H1 (cell line): ENCODE results near the gene SCAF11. TPM values are rescaled to one million over a fixed set of nuclear protein-coding genes. Genes with fewer than 3 reads are reported as not detected.

Experiments used
- CTCF ChIA-PET: fragments of 300-600 bp; sonication (Branson Sonifier 250); formaldehyde crosslinking; loops from one replicate; lab custom pipeline; 2021; ENCODE audit not compliant: partially characterized antibody; lab: Charles Lee
- POLR2A ChIA-PET: fragments of 300-600 bp; sonication (Branson Sonifier 250); formaldehyde crosslinking; loops from one replicate; lab custom pipeline; 2021; ENCODE audit warnings: inconsistent platforms; ENCODE audit not compliant: partially characterized antibody; lab: Charles Lee
- DNase-seq, 2 experiments: peaks; one replicate each; pipeline versions ENCODE4 v3.0.0 to v3.0.0-alpha.2; 2010 to 2022; ENCODE audit warnings: low spot score in 2 of 2, low read depth in 1 of 2, mixed read lengths in 1 of 2
- FAIRE-seq: peaks from 2 replicates; lab custom pipeline; 2011; peaks lifted over from hg19 to GRCh38; lab: Jason Lieb, UNC
- H2AFZ ChIP-seq: 2 replicates; pipeline ENCODE4 v1.8.1; 2012; ENCODE audit warnings: low read length, inconsistent platforms
- H2AK5ac ChIP-seq: 2 replicates; pipeline ENCODE4 v1.6.1; 2013; ENCODE audit warnings: low read depth, low read length
- H2BK120ac ChIP-seq: replicated peaks from 2 replicates; pipeline ENCODE3; 2013; ENCODE audit warnings: low read depth, low read length, inconsistent platforms
- H2BK12ac ChIP-seq: 2 replicates; pipeline ENCODE4 v1.6.1; 2013; ENCODE audit warnings: low read depth, low read length
- H2BK15ac ChIP-seq: 2 replicates; pipeline ENCODE4 v1.6.1; 2013; ENCODE audit warnings: low read length
- H2BK20ac ChIP-seq: 2 replicates; pipeline ENCODE4 v1.6.1; 2013; ENCODE audit warnings: low read length
- H2BK5ac ChIP-seq: 2 replicates; pipeline ENCODE4 v1.6.1; 2013; ENCODE audit warnings: low read depth, low read length
- H3K14ac ChIP-seq: 2 replicates; pipeline ENCODE4 v1.6.1; 2013; ENCODE audit warnings: inconsistent platforms; ENCODE audit not compliant: insufficient read length
- H3K18ac ChIP-seq: 2 replicates; pipeline ENCODE4 v1.6.1; 2013; ENCODE audit warnings: low read length; ENCODE audit errors: extremely low read depth
- H3K23ac ChIP-seq: 2 replicates; pipeline ENCODE4 v1.6.1; 2013; ENCODE audit warnings: inconsistent platforms; ENCODE audit not compliant: insufficient read length
- H3K23me2 ChIP-seq: 2 replicates; pipeline ENCODE4 v1.6.1; 2013; ENCODE audit warnings: low read depth, low read length
- H3K27ac ChIP-seq: 2 replicates; pipeline ENCODE4 v1.6.1; 2011; ENCODE audit warnings: low read depth, low read length, inconsistent platforms
- H3K27me3 ChIP-seq, 4 experiments: replicated peaks in 1 of 4; 1 replicate in 1 of 4; 2 replicates in 3 of 4; pipeline versions ENCODE4 v1.6.1 to v1.8.1; 2011 to 2013; ENCODE audit warnings: low read length in 3 of 4, mild to moderate bottlenecking in 3 of 4, inconsistent platforms in 2 of 4, mixed read lengths in 2 of 4, moderate library complexity in 1 of 4; ENCODE audit not compliant: control insufficient read depth in 3 of 4, insufficient read depth in 3 of 4; ENCODE audit errors: extremely low read depth in 1 of 4
- H3K36me3 ChIP-seq, 4 experiments: 2 replicates each; pipeline versions ENCODE4 v1.6.1 to v1.8.1; 2011 to 2013; ENCODE audit warnings: mild to moderate bottlenecking in 4 of 4, low read length in 3 of 4, moderate library complexity in 2 of 4, control low read depth in 1 of 4, inconsistent platforms in 1 of 4; ENCODE audit not compliant: insufficient read depth in 4 of 4, control insufficient read depth in 2 of 4
- H3K4ac ChIP-seq: replicated peaks from 2 replicates; pipeline ENCODE3; 2013; ENCODE audit warnings: low read length, low read depth, mixed read lengths, inconsistent platforms; ENCODE audit not compliant: insufficient read length
- H3K4me1 ChIP-seq, 4 experiments: replicated peaks in 1 of 4; 1 replicate in 1 of 4; 2 replicates in 3 of 4; pipeline versions ENCODE4 v1.6.1 to v1.8.1; 2011 to 2013; ENCODE audit warnings: low read length in 3 of 4, inconsistent platforms in 2 of 4, mixed read lengths in 1 of 4; ENCODE audit not compliant: insufficient read depth in 4 of 4, control insufficient read depth in 3 of 4
- H3K4me2 ChIP-seq, 2 experiments: 2 replicates each; pipeline versions ENCODE4 v1.6.1 to v1.8.1; 2011 to 2013; ENCODE audit warnings: low read depth in 2 of 2, low read length in 2 of 2, control low read depth in 1 of 2, inconsistent platforms in 1 of 2, mild to moderate bottlenecking in 1 of 2; ENCODE audit not compliant: insufficient read depth in 1 of 2
- H3K4me3 ChIP-seq, 4 experiments: fragments of 200-600, 300-600 bp in 1 of 4; sonication (generic), shearing (Covaris generic), sonication (Bioruptor Twin) in 1 of 4; 2 replicates each; pipeline versions ENCODE4 v1.5.1 to v1.8.1; 2011 to 2016; ENCODE audit warnings: low read length in 4 of 4, low read depth in 3 of 4, control low read depth in 2 of 4, inconsistent platforms in 2 of 4, mild to moderate bottlenecking in 2 of 4, mixed read lengths in 1 of 4, moderate library complexity in 1 of 4; ENCODE audit not compliant: insufficient read depth in 2 of 4; ENCODE audit errors: extremely low read depth in 1 of 4
- H3K56ac ChIP-seq: replicated peaks from 2 replicates; pipeline ENCODE3; 2013; ENCODE audit warnings: low read depth, mild to moderate bottlenecking, mixed read lengths, low read length, inconsistent platforms; ENCODE audit not compliant: insufficient read length
- H3K79me1 ChIP-seq: 2 replicates; pipeline ENCODE4 v1.6.1; 2013; ENCODE audit warnings: low read depth, low read length, control low read depth
- H3K79me2 ChIP-seq, 2 experiments: 2 replicates each; pipeline versions ENCODE4 v1.6.1 to v1.8.1; 2012 to 2013; ENCODE audit warnings: low read length in 2 of 2, mild to moderate bottlenecking in 2 of 2, inconsistent platforms in 1 of 2; ENCODE audit not compliant: insufficient read depth in 2 of 2, control insufficient read depth in 1 of 2
- H3K9ac ChIP-seq, 4 experiments: replicated peaks in 1 of 4; 1 replicate in 1 of 4; 2 replicates in 3 of 4; pipeline versions ENCODE4 v1.6.1 to v1.8.1; 2011 to 2013; ENCODE audit warnings: low read depth in 3 of 4, low read length in 3 of 4, control low read depth in 2 of 4, mild to moderate bottlenecking in 2 of 4, moderate library complexity in 2 of 4, inconsistent platforms in 1 of 4; ENCODE audit errors: extremely low read depth in 1 of 4
- H3K9me3 ChIP-seq, 2 experiments: 2 replicates each; pipeline versions ENCODE4 v1.6.1 to v1.8.1; 2012 to 2013; ENCODE audit warnings: mild to moderate bottlenecking in 2 of 2, moderate library complexity in 2 of 2, control low read depth in 1 of 2, inconsistent platforms in 1 of 2, low read depth in 1 of 2, low read length in 1 of 2, mixed read lengths in 1 of 2; ENCODE audit not compliant: insufficient read depth in 2 of 2
- H4K20me1 ChIP-seq, 2 experiments: replicated peaks in 1 of 2; 2 replicates each; pipeline versions ENCODE3 to v1.8.1; 2011 to 2013; ENCODE audit warnings: inconsistent platforms in 2 of 2, low read length in 2 of 2, mild to moderate bottlenecking in 1 of 2; ENCODE audit not compliant: insufficient read depth in 2 of 2, control insufficient read depth in 1 of 2
- H4K5ac ChIP-seq: 2 replicates; pipeline ENCODE4 v1.6.1; 2013; ENCODE audit warnings: low read length, low read depth, mixed read lengths, inconsistent platforms; ENCODE audit not compliant: insufficient read length
- H4K8ac ChIP-seq: 2 replicates; pipeline ENCODE4 v1.8.0; 2013; ENCODE audit warnings: mild to moderate bottlenecking, moderate library complexity, low read length, inconsistent platforms; ENCODE audit not compliant: insufficient read depth; ENCODE audit errors: extremely low read depth
- H4K91ac ChIP-seq: replicated peaks from 2 replicates; pipeline ENCODE3; 2013; ENCODE audit warnings: low read length, mixed read lengths, inconsistent platforms; ENCODE audit not compliant: insufficient read length
- BRCA1 ChIP-seq: IDR thresholded peaks from 2 replicates; pipeline ENCODE4 v1.6.1; 2012; ENCODE audit warnings: low read depth, low read length, improper control_type of control experiment
- FOSL1 ChIP-seq: IDR thresholded peaks from 2 replicates; pipeline ENCODE4 v1.6.1; 2011; ENCODE audit warnings: mild to moderate bottlenecking, low read depth, low read length, moderate library complexity; ENCODE audit not compliant: insufficient read depth
- HDAC6 ChIP-seq: IDR thresholded peaks from one replicate; pipeline ENCODE4 v1.7.1; 2012; ENCODE audit warnings: low read depth, mild to moderate bottlenecking, inconsistent platforms, low read length, moderate library complexity
- JUN ChIP-seq: IDR thresholded peaks from 2 replicates; pipeline ENCODE4 v1.6.1; 2011; ENCODE audit warnings: low read depth, mild to moderate bottlenecking, improper control_type of control experiment, low read length
- RAD21 ChIP-seq, 2 experiments: IDR thresholded peaks in 1 of 2; conservative IDR thresholded peaks in 1 of 2; 2 replicates each; pipeline ENCODE4 v1.6.1; 2011; ENCODE audit warnings: low read depth in 2 of 2, low read length in 2 of 2, improper control_type of control experiment in 1 of 2, inconsistent platforms in 1 of 2, mild to moderate bottlenecking in 1 of 2, moderate library complexity in 1 of 2
- ZNF274 ChIP-seq: IDR thresholded peaks from 2 replicates; pipeline ENCODE4 v1.7.0; 2012; ENCODE audit warnings: low read length, borderline replicate concordance; ENCODE audit errors: extremely low read depth
- WGBS, 2 experiments: shearing (Covaris generic) in 1 of 2; methylation state at CpG; one replicate each; pipeline versions ENCODE4 v1.1.6 to v1.1.7; 2013 to 2015; ENCODE audit warnings: low lambda C conversion rate in 2 of 2, mixed read lengths in 2 of 2, inconsistent platforms in 1 of 2, low coverage in 1 of 2, missing lambda C conversion rate in 1 of 2; ENCODE audit not compliant: insufficient replicate concordance in 2 of 2, insufficient coverage in 1 of 2, insufficient read length in 1 of 2; ENCODE audit errors: extremely low coverage in 1 of 2, missing lambda C conversion rate in 1 of 2; 5-methylcytosine and 5-hydroxymethylcytosine counted together
- polyA plus RNA-seq, 7 experiments: library from polyadenylated mRNA; depleted of rRNA in 3 of 7; stranded (reverse) in 5 of 7; unstranded in 2 of 7; fragments of >200 nt in 5 of 7; fragments of 200-250 nt in 2 of 7; gene quantifications; 1 replicate in 5 of 7; 2 replicates in 1 of 7; 4 replicates in 1 of 7; pipeline versions ENCODE4 v1.2.1 to v1.2.3, GENCODE V29; 2011 to 2013; ENCODE audit warnings: missing spikeins in 2 of 7, mixed read lengths in 2 of 7
- total RNA-seq: library from RNA; stranded (reverse); fragmentation: NEBNext Ultra II Directional; extraction: Animal tissue kit (Norgen Biotek cat#: 25700); gene quantifications from 2 replicates; pipeline ENCODE4 v1.2.1, GENCODE V29; 2021
- TF ChIP-seq, protein P1 (sequence below): IDR thresholded peaks from 2 replicates; pipeline ENCODE4 v1.6.1; 2011; ENCODE audit warnings: low read depth, mild to moderate bottlenecking, low read length; ENCODE audit not compliant: insufficient read depth

The SCAF11 gene
- total and polyA plus RNA-seq, 2 of the 8 experiments (the other 6 are each of a cell fraction or from before 2014, with no cell fraction given): 15.1 to 77.8 TPM

DNA sequence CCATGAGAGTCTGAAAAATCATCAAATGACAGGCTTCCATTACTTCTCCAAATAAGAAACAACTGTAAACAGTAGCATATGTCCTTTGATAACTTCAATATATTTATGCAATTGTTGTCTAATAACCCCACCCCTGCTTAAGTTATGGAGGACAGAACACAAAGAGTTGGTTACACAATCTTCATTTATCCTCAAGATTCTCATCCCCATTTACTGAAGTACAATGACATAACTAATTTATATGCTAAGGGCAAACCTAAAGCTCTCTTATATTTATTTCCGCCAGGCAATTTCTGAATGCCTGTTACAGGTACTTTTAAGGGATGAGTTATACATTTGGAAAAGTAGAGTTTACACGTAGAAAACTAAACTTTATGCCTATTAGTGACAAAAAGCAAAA is 12.3 kb downstream of the SCAF11 start:
- ChIA-PET CTCF (interaction anchor here (1.1 kb wide), 1 partner anchor 94 kb away, joined by 3 read pairs; no protein-coding TSS in a partner anchor), POLR2A (interaction anchor here (0.6 kb wide), 1 partner anchor 61 kb away, joined by 5 read pairs; no protein-coding TSS in a partner anchor)
- no peak overlapping the region for H4K8ac ChIP-seq
- no peak overlapping the region for H2BK15ac ChIP-seq
- H3K4me1 ChIP-seq: no peaks in the 10 kb centered on the region
- no peak overlapping the region for H2BK120ac ChIP-seq
- no peak overlapping the region for H4K91ac ChIP-seq
- DNase-seq (no peak), FAIRE-seq (no peak)
- H3K4me2 ChIP-seq: no peak overlapping the region
- H3K9me3 ChIP-seq: no peaks in the 10 kb centered on the region
- H3K4me3 ChIP-seq: no peak overlapping the region
- no peak overlapping the region for H2BK5ac ChIP-seq
- H3K79me1 ChIP-seq: peaks cover under 1% of the 10 kb centered on the region; the same call in 1 of the 2 replicates
- H4K20me1 ChIP-seq: peaks cover 1 to 5% of the 10 kb centered on the region in 2 experiments
- H3K27ac ChIP-seq: no peak overlapping the region
- H3K27me3 ChIP-seq: no peaks in the 10 kb centered on the region
- H2BK12ac ChIP-seq: no peak overlapping the region
- no peak overlapping the region for H4K5ac ChIP-seq
- H2BK20ac ChIP-seq: no peak overlapping the region
- H3K36me3 ChIP-seq: peaks cover 0 to 3% (median 0%) of the 10 kb centered on the region in 4 experiments; a peak in 1 of 8 replicates
- H3K79me2 ChIP-seq: peaks cover 0 to 99% of the 10 kb centered on the region in 2 experiments
- no peak overlapping the region for H3K4ac ChIP-seq
- H3K56ac ChIP-seq: no peak overlapping the region
- no peak overlapping the region for H3K14ac ChIP-seq
- 92% methylated on average over 2 of the region's 2 CpGs; no CpG with 5 or more reads in 1 of the 2 experiments for WGBS, 2 experiments
- H2AK5ac ChIP-seq: no peak overlapping the region
- no peaks in the 10 kb centered on the region for H3K23me2 ChIP-seq
- TF ChIP-seq, protein P1, sequence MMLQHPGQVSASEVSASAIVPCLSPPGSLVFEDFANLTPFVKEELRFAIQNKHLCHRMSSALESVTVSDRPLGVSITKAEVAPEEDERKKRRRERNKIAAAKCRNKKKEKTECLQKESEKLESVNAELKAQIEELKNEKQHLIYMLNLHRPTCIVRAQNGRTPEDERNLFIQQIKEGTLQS: no peak
- TF ChIP-seq RAD21 (IDR thresholded peaks at IDR 0.05 in 1 of 2, conservative IDR thresholded peaks at IDR 0.05 in 1 of 2; ENCODE audit: low read depth in 2 of 2, low read length in 2 of 2) (no peak), HDAC6 (no peak), ZNF274 (no peak), JUN (no peak), FOSL1 (no peak), BRCA1 (no peak)
- no peak overlapping the region for H3K23ac ChIP-seq
- no peak overlapping the region for H3K9ac ChIP-seq
- no peak overlapping the region for H3K18ac ChIP-seq
- H2AFZ ChIP-seq: no peak overlapping the region
